Measurements from ENCODE around the gene PPP1R12B.
"Not testable (repeated sequence)": the region's sequence is repeated elsewhere in the genome, so short reads cannot be mapped to it uniquely, and the experiment has no call there.

Gene PPP1R12B

GRCh38 chr1:202452508-202452907 is 104.0 kb downstream of the PPP1R12B start:
- DNase-seq (ENCODE audit: low spot score), result no peak

DNA sequence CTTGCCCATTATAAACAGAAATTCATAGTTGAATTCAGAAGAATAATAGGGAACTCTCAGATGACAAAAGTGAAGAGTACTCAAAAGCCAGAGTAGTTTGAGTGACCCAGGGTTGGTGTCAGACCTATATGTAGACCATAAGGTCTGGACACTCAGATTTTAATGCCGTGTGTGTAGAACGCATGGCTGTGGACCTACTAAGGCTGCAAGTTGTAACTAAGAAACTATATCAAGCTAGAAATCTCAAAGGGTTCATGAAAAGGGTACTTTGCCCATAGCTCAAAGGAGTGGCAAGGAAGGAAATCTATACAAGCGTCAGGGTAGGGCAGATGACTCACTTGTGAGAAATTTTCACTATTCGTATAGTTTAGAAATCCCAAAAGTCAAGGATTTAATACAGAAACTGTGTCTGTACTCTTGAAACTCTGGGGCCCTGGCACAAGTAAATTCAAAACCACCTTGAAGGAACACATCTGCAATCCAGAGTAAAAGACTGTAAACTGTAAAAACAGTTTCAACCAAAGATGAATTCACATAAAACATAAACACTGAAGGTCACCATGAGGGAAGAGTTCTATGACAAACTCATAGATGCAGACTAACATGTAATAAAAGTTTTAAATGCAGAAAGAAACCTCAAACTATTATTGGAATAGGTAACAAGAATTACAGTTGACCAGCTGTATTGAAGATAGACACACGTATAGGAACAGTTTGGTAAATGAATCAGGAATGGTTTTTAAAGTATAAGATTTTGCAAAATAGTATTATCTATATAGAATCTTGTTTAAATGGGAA is 108.1 kb downstream of the PPP1R12B start:
- DNase-seq (ENCODE audit: low spot score), result not testable (repeated sequence)

GRCh38 chr1:202458651-202459050 is 110.2 kb downstream of the PPP1R12B start:
- not testable (repeated sequence) for DNase-seq (ENCODE audit: low spot score)

- DNase-seq (ENCODE audit: low spot score), result not testable (repeated sequence)
These were observed 111.1 kb downstream of the PPP1R12B start for GRCh38 chr1:202459470-202460142.

GRCh38 chr1:202460143-202460495 is 111.6 kb downstream of the PPP1R12B start:
- not testable (repeated sequence) for DNase-seq (ENCODE audit: low spot score)

- DNase-seq (ENCODE audit: low spot score), result no peak
These were observed 114.0 kb downstream of the PPP1R12B start for GRCh38 chr1:202462342-202463076.

- not testable (repeated sequence) for DNase-seq (ENCODE audit: low spot score)
These were observed 115.7 kb downstream of the PPP1R12B start for GRCh38 chr1:202464153-202464742.

DNA sequence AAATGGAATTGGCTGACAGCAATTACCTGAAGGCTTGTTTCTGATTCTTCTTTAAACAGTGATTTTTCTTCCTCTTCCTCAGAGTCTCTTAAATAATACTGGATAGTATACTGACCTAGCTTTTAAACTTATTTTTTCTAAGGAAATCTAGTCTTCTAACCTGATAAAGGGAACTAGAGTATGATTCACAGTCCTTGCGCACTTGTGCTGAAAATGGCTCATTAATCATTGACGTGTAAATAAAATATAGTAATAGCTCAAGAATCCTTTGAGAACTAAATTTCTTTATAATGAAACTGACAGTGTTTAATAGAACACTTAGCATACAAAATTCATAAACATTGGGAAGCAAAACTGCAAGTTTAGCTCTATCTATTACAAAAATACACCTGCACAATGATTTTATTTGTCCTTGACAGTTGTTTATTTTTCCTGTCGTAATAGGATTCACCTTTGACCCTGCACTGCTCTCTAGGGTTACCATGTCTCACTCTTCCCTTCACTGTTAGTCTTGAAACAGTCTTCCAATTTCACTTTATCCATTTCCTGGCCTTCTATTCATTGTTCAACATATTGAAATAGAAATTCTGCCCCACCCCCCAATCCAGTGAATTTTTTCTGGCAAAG is 117.3 kb downstream of the PPP1R12B start:
- not testable (repeated sequence) for DNase-seq (ENCODE audit: low spot score)

- not testable (repeated sequence) for DNase-seq (ENCODE audit: low spot score)
These were observed 117.8 kb downstream of the PPP1R12B start for GRCh38 chr1:202466339-202466738.

DNA sequence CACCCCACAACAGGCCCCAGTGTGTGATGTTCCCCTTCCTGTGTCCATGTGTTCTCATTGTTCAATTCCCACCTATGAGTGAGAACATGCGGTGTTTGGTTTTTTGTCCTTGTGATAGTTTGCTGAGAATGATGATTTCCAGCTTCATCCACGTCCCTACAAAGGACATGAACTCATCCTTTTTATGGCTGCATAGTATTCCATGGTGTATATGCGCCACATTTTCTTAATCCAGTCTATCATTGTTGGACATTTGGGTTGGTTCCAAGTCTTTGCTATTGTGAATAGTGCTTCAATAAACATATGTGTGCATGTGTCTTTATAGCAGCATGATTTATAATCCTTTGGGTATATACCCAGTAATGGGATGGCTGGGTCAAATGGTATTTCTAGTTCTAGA is 118.9 kb downstream of the PPP1R12B start:
- DNase-seq (ENCODE audit: low spot score), result not testable (repeated sequence)

GRCh38 chr1:202468695-202469094 is 120.2 kb downstream of the PPP1R12B start:
- not testable (repeated sequence) for DNase-seq (ENCODE audit: low spot score)

DNA sequence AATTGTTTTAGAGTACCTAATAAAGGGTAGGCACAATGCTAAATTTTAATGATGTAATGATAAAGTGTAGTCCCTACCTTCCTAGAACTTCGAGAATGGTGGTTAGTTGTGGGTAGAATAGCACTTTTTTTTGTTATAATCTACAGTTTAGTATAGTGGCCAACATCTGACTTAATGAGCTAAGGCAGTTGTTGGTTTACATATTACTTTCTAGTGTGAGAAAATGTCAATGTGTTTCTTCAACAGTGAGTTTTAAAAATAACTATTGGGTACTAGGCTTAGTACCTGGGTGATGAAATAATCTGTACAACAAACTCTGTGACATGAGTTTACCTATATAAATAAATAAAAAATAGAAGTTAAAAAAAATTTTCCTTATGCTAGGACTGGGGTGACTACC is 120.6 kb downstream of the PPP1R12B start:
- not testable (repeated sequence) for DNase-seq (ENCODE audit: low spot score)

DNA sequence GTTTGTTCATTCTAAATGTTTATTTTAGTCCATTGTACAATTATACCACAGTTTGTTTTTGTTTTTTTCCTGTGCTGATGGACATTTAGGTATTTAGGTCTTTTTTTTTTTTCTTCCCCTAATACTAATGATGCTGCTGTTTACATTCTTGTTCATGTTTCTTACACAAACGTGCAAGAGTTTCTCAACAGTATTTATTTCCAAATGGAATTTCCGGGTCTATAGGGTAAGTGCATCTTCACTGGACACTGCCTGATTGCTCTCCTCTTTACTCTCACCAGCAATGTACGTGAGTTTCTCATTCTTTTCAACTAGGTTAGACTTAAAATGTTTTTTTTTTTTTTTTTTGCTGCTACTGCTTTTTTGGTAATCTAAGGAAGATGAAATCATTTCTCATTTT is 122.7 kb downstream of the PPP1R12B start:
- DNase-seq (ENCODE audit: low spot score), result no peak

DNA sequence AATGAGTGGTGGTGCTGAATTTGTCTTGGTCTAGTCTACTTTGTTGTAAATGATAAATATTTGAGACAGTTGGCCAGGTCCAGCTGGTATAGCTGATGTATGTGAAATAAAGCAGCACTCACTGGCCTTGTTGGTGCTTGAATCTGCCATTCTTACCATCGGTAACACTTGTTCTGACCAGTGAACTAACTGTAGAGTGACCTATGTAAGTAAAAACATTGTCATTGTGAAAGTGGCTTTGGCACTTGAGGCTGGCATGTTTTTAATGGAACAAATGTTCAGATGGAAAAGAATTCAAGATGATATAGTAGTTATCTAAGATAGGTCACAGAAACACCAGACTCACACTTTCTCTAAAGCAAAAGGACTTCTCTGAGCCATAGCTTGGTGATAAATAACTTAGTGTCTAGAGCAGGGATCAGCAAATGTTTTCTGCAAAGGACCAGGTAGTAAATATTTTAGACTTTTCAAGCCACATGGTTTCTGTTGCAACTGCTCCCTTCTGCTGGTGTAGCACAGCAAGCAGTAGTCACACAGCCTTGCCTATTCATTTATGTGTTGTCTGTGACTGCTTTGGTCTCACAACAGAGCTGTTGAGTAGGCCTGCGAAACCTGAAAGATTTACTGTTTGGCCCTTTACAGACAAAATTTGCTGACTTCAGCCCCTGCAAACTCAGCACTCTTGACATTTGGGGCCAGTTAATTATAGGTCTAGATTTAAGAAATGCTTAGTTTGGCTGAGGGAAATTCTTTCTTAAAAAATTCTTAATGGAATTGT is 124.0 kb downstream of the PPP1R12B start:
- not testable (repeated sequence) for DNase-seq (ENCODE audit: low spot score)

DNA sequence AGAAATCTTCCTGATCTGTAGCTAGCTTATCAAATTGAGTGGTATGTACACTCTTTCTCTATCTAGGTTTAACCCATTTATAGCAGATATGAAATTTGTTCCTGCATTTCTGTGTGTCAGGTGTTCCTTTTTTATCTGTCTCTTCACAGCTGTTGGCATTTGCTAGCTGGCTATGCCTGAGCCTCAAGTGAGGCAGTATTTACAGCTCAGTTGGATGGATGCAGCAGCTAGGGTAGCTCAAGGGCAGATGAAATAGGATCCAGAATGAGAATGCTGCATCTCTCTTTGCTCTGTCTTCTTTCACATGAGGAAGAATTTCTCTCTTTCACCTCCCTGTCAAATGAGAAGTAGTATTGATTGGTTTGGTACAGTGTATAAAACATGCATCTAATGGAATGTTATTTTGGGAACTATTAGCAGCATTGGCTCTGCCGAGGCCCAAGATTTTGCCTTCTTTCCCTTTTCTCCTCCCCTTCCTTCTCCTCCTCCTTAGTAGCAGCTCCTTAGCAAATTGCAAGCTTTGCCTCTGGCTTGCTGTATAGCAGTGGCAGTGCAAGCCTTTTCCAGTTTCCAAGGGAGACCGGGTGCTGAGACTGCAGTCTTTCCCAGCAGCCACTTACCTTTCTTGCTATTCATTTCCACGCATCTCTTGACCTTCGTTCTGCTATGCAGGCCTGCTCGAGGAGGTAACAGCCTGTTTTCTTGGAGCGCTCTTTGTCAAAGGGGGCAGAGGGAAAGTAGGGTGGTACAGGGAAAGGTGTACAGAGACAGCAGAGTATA is 125.0 kb downstream of the PPP1R12B start:
- DNase-seq (ENCODE audit: low spot score), result not testable (repeated sequence)

GRCh38 chr1:202479661-202480060 is 131.2 kb downstream of the PPP1R12B start:
- DNase-seq (ENCODE audit: low spot score), result not testable (repeated sequence)

DNA sequence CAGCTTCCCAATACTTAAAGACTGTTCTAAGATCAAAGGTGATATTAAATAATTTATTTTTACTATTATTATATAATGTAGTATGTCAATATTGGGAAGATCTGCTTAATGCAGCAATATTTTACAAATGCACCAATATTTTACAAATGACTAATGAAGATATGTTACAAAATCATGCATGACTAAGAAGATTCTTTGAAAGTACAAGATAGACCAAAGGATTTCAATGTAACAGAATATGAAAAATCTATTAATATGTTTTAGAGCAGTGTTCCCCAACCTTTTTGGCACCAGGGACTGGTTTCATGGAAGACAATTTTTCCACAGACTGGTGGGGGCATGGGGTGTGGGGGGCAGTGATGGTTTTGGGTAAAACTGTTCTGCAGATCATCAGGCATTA is 132.1 kb downstream of the PPP1R12B start:
- not testable (repeated sequence) for DNase-seq (ENCODE audit: low spot score)

DNA sequence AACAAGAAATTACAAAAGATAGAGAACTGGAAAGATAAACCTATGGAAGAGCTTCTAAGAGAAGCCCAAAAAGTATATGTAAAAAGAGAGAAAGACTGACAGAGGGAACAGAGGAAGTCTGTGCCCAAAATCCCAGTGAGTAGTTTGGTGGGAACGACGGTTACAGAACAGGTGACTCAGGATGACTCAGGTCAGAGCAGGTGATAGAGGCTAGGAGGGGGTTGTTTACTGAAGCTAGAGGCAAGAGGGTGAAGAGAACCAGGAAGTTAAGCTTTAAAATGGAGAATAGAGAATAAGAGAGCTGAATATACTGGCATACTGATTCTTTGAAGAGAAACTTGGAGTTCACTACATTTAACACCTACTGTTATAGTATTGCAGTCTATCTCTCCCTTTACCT is 134.9 kb downstream of the PPP1R12B start:
- DNase-seq (ENCODE audit: low spot score), result not testable (repeated sequence)

DNA sequence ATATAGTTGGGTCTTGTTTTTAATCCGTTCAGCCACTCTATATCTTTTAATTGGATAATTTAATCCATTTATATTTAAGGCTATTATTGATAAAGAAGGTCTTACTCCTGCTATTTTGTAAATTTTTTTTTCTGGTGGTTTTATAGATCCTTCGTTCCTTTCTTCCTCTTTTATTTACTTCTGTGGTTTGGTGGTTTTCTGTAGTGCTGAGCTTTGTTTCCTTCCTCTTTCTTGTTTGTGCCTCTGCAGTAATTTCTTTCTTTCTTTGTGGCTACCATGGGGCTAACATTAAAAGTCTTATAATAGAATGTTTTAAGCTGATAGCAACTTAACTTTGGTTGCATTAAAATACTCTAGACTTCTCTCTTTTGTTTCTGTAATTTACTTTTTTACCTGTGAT is 135.5 kb downstream of the PPP1R12B start:
- not testable (repeated sequence) for DNase-seq (ENCODE audit: low spot score)

DNA sequence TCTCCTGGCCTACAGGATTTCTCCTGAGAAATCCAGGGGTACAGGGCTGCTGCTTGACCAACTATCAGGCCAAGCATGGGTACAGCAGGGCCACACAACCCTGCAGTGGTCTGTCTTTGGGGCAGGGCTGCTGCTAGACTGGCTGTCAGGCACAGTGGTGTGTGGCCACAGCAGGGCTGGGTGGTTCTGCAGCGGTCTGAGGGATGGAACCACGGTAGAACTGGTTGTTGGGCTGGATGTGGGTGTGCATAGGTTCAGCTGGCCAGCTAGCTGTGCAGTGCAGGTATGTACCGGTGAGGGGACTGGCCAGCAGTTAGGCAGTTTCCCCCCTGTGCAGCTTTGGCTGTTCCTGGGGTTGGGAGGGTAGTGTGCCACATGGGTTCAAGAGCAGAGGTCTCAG is 136.3 kb downstream of the PPP1R12B start:
- DNase-seq (ENCODE audit: low spot score), result not testable (repeated sequence)
